ENCODE data around the gene ARMC5. TPM values are rescaled to one million over a fixed set of nuclear protein-coding genes. Genes with fewer than 3 reads are reported as not detected.

ARMC5 gene
- total RNA-seq, 1 donor from 2014 or later, result 10.8 TPM

DNA sequence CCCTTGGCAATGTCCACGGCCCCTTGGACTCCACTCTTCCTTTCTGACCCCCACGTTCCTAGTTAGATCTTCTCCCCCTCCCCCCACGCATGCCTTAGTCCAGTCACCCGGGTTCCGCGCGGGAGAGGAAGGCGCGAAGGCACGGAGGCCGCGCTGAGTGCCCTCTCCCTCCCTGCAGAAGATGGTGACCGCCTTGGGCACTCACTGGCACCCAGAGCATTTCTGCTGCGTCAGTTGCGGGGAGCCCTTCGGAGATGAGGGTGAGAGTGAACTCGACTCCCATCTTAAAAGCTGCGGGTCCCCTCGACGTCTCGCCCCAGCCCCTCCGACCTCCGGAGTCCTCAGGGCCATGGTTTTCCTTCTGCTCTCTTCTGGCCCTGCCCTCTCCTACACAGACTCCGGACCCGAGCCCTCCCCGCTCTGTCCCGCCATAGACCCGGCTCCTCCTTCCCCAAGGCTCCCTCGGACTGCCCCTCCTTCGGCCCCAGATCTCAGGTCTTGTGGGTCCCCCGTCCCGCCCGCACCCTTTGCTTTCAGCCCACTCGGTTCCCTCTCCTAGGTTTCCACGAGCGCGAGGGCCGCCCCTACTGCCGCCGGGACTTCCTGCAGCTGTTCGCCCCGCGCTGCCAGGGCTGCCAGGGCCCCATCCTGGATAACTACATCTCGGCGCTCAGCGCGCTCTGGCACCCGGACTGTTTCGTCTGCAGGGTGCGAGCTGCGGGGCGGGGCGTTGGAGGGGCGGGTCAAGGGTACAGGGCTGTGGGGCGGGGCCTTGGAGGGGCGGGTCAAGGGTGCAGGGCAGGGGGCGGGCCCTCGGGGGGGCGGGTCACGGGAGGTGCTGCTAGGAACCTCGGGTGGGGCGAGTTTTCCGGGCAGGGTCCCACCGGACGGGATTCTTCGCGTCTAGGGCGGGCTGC is 17.3 kb downstream of the ARMC5 start:
- intact Hi-C loops (cut with DNase I), result no loop called here
- Histone ChIP-seq H3K27me3 (no peaks in the 10 kb centered on the region), H3K27ac (peak overlapping the region; percentile 80), H3K4me1 (peaks cover 11% of the 10 kb centered on the region), H3K9me3 (no peaks in the 10 kb centered on the region), H3K36me3 (peaks cover 18% of the 10 kb centered on the region), H3K4me3 (peak overlapping the region; percentile 54)
- TF ChIP-seq, protein P1, sequence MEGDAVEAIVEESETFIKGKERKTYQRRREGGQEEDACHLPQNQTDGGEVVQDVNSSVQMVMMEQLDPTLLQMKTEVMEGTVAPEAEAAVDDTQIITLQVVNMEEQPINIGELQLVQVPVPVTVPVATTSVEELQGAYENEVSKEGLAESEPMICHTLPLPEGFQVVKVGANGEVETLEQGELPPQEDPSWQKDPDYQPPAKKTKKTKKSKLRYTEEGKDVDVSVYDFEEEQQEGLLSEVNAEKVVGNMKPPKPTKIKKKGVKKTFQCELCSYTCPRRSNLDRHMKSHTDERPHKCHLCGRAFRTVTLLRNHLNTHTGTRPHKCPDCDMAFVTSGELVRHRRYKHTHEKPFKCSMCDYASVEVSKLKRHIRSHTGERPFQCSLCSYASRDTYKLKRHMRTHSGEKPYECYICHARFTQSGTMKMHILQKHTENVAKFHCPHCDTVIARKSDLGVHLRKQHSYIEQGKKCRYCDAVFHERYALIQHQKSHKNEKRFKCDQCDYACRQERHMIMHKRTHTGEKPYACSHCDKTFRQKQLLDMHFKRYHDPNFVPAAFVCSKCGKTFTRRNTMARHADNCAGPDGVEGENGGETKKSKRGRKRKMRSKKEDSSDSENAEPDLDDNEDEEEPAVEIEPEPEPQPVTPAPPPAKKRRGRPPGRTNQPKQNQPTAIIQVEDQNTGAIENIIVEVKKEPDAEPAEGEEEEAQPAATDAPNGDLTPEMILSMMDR (IDR thresholded peaks at IDR 0.05), result no peak
- peak; percentile 96 for DNase-seq
- ATAC-seq, result peak; percentile 78

DNA sequence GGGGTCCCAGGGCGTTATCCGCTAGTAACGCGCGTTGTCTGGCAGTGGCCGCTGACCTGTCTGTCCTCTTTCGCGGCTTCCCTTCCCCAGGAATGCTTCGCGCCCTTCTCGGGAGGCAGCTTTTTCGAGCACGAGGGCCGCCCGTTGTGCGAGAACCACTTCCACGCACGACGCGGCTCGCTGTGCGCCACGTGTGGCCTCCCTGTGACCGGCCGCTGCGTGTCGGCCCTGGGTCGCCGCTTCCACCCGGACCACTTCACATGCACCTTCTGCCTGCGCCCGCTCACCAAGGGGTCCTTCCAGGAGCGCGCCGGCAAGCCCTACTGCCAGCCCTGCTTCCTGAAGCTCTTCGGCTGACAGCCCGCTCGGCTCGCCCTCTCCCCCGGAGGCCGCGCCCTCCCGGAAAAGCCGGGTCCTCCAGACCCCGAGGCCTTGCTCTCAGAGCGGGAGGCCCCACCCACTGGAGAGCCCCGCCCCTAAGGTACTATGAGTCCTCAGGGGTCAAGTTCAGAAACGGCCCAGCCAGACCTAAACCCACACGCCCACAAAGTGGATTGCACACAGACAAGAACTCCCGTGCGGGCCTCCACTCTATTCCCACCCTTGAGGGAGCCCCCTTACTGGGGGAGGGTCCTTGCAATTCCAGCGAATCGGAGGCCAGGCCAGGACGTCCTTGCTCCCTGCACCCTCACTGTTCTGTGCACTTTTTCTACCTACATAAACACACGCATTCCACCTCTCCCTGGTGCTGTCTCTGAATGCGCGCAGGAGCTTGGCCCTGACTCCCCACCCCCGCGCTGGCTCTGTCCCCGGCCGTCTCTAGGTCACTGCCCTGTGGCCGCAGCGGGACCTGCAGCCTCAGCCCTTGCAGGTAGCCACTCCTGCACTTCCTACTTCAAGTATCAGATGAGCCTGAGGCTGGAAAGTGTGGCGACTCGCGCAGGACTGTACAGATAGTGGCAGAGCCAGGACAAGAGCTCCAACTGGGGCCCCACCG is 18.2 kb downstream of the ARMC5 start:
- TF ChIP-seq, protein P1 (IDR thresholded peaks at IDR 0.05), result peak; percentile 40
- H3K9me3 ChIP-seq, result no peaks in the 10 kb centered on the region
- peaks cover 9% of the 10 kb centered on the region for H3K4me1 ChIP-seq
- H3K36me3 ChIP-seq, result peaks cover 18% of the 10 kb centered on the region
- DNase-seq (peak; percentile 93), ATAC-seq (peak; percentile 73)
- no peaks in the 10 kb centered on the region for H3K27me3 ChIP-seq
- H3K4me3 ChIP-seq, result peak overlapping the region; percentile 54
- H3K27ac ChIP-seq, result peak overlapping the region; percentile 80
- intact Hi-C loops (cut with DNase I), result no loop called here

DNA sequence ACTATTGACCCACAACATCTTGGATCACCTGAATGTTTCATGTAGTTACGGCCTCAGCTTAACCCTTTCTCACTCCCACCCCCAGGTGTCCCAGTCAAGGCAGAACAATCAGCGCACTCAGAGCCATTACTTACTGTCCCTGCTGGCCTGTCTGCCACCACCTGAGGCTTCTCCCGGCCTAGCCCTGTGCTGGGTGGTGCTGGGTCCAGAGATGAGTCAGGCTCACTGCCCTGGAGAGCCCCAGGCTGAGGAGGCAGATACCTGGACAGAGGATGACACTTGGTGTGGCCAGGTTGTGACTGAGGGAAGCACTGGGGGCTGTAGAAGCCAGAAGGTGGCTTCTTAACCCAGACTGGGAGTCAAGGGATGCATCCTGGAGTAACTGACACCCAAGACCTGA is 19.7 kb downstream of the ARMC5 start:
- Histone ChIP-seq H3K27ac (no peak overlapping the region), H3K4me1 (peaks cover 7% of the 10 kb centered on the region), H3K4me3 (no peak overlapping the region), H3K9me3 (no peaks in the 10 kb centered on the region), H3K36me3 (peaks cover 17% of the 10 kb centered on the region), H3K27me3 (no peaks in the 10 kb centered on the region)
- DNase-seq (no peak), ATAC-seq (no peak)
- intact Hi-C loops (cut with DNase I), result no loop called here
- TF ChIP-seq, protein P1 (IDR thresholded peaks at IDR 0.05), result no peak

DNA sequence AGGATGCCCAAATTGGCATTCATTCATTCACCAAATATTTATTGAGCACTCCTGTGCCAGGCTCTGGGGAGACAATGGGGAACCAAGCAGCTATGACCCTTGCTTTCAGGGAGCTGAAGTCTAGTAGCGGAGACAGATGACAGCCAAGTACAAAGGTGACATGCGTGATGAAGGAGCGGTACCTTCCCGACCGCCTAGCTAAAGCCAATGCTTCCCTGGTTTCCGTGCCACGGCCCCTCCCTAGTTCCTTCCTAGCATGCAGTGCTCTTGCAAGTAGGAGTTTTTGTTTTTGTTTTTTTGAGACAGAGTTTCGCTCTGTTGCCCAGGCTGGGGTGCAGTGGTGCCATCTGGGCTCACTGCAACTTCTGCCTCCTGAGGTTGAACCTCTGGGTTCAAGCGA is 20.4 kb downstream of the ARMC5 start:
- TF ChIP-seq, protein P1 (IDR thresholded peaks at IDR 0.05), result no peak
- no peak overlapping the region for H3K4me3 ChIP-seq
- no peak overlapping the region for H3K27ac ChIP-seq
- peaks cover 7% of the 10 kb centered on the region for H3K4me1 ChIP-seq
- intact Hi-C loops (cut with DNase I), result no loop called here
- H3K36me3 ChIP-seq, result peaks cover 9% of the 10 kb centered on the region
- no peaks in the 10 kb centered on the region for H3K27me3 ChIP-seq
- H3K9me3 ChIP-seq, result no peaks in the 10 kb centered on the region
- ATAC-seq (no peak), DNase-seq (no peak)

DNA sequence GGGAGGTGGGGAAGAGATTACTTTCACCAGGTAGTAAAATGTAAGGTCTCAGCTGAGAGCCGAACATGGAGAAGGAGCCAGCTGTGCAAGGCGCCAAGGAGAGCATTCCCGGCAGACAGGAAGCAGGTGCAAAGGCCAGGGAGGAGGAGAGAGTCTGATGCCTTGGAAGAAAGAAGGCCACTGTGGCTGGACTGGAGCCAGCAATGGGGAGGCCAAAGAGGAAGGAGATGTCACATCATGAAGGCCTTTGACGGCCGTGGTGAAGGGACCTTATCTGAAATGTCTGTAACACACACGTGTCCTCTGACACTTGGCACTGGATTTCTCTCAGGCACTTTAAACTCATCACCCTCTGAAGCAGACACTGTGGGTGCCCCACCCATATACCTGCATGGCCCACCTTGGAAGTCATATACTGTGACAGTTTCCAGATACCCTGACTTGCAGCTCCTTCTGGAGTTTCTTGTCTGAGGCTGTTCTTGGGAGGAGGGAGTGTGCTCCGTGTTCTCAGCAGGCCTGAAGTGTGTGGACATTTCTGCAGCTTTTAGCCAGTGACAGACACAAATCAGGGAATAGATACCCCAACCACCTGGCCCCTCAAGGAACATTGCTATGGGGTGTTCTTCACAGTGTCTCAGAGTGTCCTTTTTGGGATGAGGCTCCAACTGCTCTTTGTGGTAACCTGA is 21.7 kb downstream of the ARMC5 start:
- peak; percentile 62 for DNase-seq
- intact Hi-C loops (cut with DNase I), result no loop called here
- Histone ChIP-seq H3K27me3 (no peaks in the 10 kb centered on the region), H3K4me3 (no peak overlapping the region), H3K9me3 (no peaks in the 10 kb centered on the region), H3K4me1 (peaks cover 7% of the 10 kb centered on the region), H3K27ac (no peak overlapping the region), H3K36me3 (peaks cover 5% of the 10 kb centered on the region)
- TF ChIP-seq, protein P1 (IDR thresholded peaks at IDR 0.05), result no peak
- no peak for ATAC-seq
